IPS-18a (cell line): ENCODE data around the gene MAST1.
"Not testable (repeated sequence)": the region's sequence is repeated elsewhere in the genome, so short reads cannot be mapped to it uniquely, and the experiment has no call there.

ENCODE experiments used
- H3K27ac ChIP-seq: one replicate; pipeline ENCODE4 v1.5.1; 2013; ENCODE audit warnings: low read length
- H3K27me3 ChIP-seq: one replicate; pipeline ENCODE4 v1.6.1; 2013; ENCODE audit warnings: mild to moderate bottlenecking, low read length; ENCODE audit not compliant: control insufficient read depth, insufficient read depth
- H3K36me3 ChIP-seq: one replicate; pipeline ENCODE4 v1.6.1; 2013; ENCODE audit warnings: low read depth, low read length; ENCODE audit not compliant: control insufficient read depth
- H3K4me1 ChIP-seq: one replicate; pipeline ENCODE4 v1.6.1; 2013; ENCODE audit warnings: low read depth, low read length; ENCODE audit not compliant: control insufficient read depth
- H3K4me3 ChIP-seq: one replicate; pipeline ENCODE4 v1.5.1; 2013; ENCODE audit warnings: low read length
- H3K9ac ChIP-seq: one replicate; pipeline ENCODE4 v1.6.1; 2013; ENCODE audit warnings: mild to moderate bottlenecking, low read length, moderate library complexity
- H3K9me3 ChIP-seq: one replicate; pipeline ENCODE4 v1.6.1; 2013; ENCODE audit warnings: low read depth, low read length; ENCODE audit not compliant: control insufficient read depth

MAST1 gene

GRCh38 chr19:12899891-12900518 lies 61.7 kb downstream of the MAST1 start:
- H3K4me1 ChIP-seq: no peaks in the 10 kb centered on the region
- H3K4me3 ChIP-seq: no peak overlapping the region
- H3K9ac ChIP-seq: no peak overlapping the region
- H3K9me3 ChIP-seq: no peaks in the 10 kb centered on the region
- no peak overlapping the region for H3K27ac ChIP-seq
- no peaks in the 10 kb centered on the region for H3K27me3 ChIP-seq
- H3K36me3 ChIP-seq: peaks cover 30% of the 10 kb centered on the region

GRCh38 chr19:12907166-12907565 lies 68.9 kb downstream of the MAST1 start:
- Histone ChIP-seq H3K9ac (no peak overlapping the region), H3K27ac (no peak overlapping the region)

GRCh38 chr19:12912571-12912970 lies 74.3 kb downstream of the MAST1 start:
- H3K27ac ChIP-seq: no peak overlapping the region
- H3K4me3 ChIP-seq: no peak overlapping the region
- peaks cover 12% of the 10 kb centered on the region for H3K4me1 ChIP-seq
- H3K9me3 ChIP-seq: no peaks in the 10 kb centered on the region
- no peaks in the 10 kb centered on the region for H3K27me3 ChIP-seq
- no peak overlapping the region for H3K9ac ChIP-seq
- no peaks in the 10 kb centered on the region for H3K36me3 ChIP-seq

More at GRCh38 chr19:12907166-12907565, 68.9 kb downstream of the MAST1 start:
- Histone ChIP-seq H3K4me3 (no peak overlapping the region), H3K4me1 (no peaks in the 10 kb centered on the region), H3K9me3 (no peaks in the 10 kb centered on the region), H3K36me3 (no peaks in the 10 kb centered on the region), H3K27me3 (no peaks in the 10 kb centered on the region)

- Histone ChIP-seq H3K4me1 (peaks cover 12% of the 10 kb centered on the region), H3K36me3 (no peaks in the 10 kb centered on the region), H3K9ac (no peak overlapping the region), H3K4me3 (no peak overlapping the region), H3K27ac (no peak overlapping the region), H3K9me3 (no peaks in the 10 kb centered on the region), H3K27me3 (peaks cover 4% of the 10 kb centered on the region)
These were observed 74.8 kb downstream of the MAST1 start for GRCh38 chr19:12913011-12913561.

DNA sequence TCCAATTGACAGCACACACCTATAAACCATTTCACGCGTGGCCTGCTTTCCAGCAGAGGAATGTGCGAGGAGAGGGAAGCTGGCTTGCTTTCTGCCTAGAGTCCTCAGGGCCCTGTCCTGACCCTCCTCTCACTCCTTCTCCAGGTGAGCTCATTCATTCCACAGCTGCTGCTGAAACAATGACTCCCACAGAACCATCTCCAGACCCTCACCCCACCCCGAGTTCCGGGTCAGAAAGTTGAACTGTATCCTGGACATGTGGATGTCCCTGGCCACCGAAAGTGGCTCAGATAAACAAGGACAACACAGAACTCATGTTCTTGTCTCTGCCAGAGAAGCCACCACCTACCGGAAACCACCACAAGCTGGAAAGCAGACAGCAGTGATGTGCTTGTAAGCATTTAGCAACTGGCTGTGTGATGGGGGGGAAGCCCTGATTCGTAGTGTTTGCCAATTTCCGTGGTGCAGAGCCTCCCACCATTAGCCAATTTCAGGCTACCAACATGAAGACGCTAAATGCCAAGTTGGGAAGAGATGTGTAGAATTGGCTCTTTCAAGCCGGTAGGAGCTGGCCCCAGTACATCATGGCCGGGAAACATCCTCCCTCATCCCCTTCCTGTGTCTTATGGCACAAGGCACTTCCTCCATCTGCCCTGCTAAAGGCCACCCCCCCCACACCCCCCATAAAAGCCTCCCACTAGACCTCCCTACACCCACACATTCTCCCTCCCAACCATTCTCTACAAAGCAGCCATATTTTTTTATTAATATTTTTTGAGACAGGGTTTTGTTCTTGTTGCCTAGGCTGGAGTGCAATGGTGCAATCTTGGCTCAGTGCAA lies 75.8 kb downstream of the MAST1 start:
- no peaks in the 10 kb centered on the region for H3K9me3 ChIP-seq
- no peak overlapping the region for H3K4me3 ChIP-seq
- H3K27ac ChIP-seq: no peak overlapping the region
- H3K4me1 ChIP-seq: peaks cover 12% of the 10 kb centered on the region
- no peak overlapping the region for H3K9ac ChIP-seq
- H3K36me3 ChIP-seq: no peaks in the 10 kb centered on the region
- H3K27me3 ChIP-seq: peaks cover 13% of the 10 kb centered on the region

DNA sequence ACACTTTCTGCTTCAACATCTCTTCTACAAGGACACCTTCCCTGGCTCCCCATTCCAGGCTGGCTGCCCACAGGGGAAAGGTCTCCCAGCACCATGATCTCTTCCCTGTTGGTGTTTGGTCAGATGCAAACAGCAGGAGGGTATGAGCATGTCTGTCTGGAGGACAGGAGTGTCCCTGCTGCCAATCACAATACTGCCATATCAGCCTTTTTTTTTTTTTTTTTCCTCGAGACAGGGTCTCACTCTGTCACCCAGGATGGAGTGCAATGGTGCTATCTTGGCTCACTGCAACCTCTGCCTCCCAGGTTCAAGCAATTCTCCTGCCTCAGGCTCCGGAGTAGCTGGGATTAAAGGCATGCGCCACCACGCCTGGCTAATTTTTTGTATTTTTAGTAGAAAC lies 77.5 kb downstream of the MAST1 start:
- not testable (repeated sequence) for H3K9ac ChIP-seq, H3K9me3 ChIP-seq, H3K36me3 ChIP-seq, H3K27ac ChIP-seq, H3K4me3 ChIP-seq
- Histone ChIP-seq H3K27me3 (peaks cover 13% of the 10 kb centered on the region), H3K4me1 (peaks cover 12% of the 10 kb centered on the region)

DNA sequence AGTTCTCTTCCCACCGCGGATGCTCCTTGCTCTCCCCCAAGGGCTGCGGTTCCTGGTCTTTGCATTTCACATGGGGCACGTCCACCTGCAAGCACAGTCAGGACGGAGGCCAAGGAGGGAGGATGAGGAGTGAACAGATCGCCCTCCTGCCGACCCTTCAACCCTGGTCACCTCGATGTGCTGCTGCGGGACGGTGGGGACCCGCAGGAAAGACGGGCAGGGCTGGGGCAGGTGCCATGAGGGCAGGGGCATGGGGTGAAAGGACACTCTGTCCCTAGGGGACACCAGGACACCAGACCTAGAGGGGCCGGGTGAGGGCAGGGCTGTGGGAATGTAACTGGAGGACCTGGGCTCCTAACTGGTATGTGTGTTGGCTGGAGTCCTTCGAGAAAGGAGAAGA lies 79.9 kb downstream of the MAST1 start:
- Histone ChIP-seq H3K36me3 (peaks cover 7% of the 10 kb centered on the region), H3K4me3 (no peak overlapping the region), H3K9ac (no peak overlapping the region), H3K4me1 (peaks cover 7% of the 10 kb centered on the region), H3K9me3 (no peaks in the 10 kb centered on the region), H3K27ac (no peak overlapping the region), H3K27me3 (peaks cover 13% of the 10 kb centered on the region)

- no peaks in the 10 kb centered on the region for H3K4me1 ChIP-seq
- H3K27ac ChIP-seq: no peak overlapping the region
- peaks cover 13% of the 10 kb centered on the region for H3K27me3 ChIP-seq
- peaks cover 27% of the 10 kb centered on the region for H3K36me3 ChIP-seq
- H3K9ac ChIP-seq: no peak overlapping the region
- no peaks in the 10 kb centered on the region for H3K9me3 ChIP-seq
- no peak overlapping the region for H3K4me3 ChIP-seq
These were observed 82.7 kb downstream of the MAST1 start for GRCh38 chr19:12921047-12921446.

- Histone ChIP-seq H3K9ac (no peak overlapping the region), H3K27me3 (peaks cover 11% of the 10 kb centered on the region), H3K4me1 (no peaks in the 10 kb centered on the region), H3K36me3 (peaks cover 43% of the 10 kb centered on the region), H3K4me3 (no peak overlapping the region), H3K9me3 (no peaks in the 10 kb centered on the region), H3K27ac (no peak overlapping the region)
These were observed 84.6 kb downstream of the MAST1 start for GRCh38 chr19:12922959-12923358.
